T-helper 2 cell treated with Interferon-gamma antibody and Interleukin-4, amounts not matched to agents 5 μg/mL and 100 μg/mL, for 36 hours (primary cell): ENCODE data around the gene ZBTB24.
"Not testable (repeated sequence)": the region's sequence is repeated elsewhere in the genome, so short reads cannot be mapped to it uniquely, and the experiment has no call there.

Experiments
- DNase-seq: peaks from one replicate; pipeline ENCODE4 v3.0.0; 2021; ENCODE audit warnings: low spot score
- H3K27ac Mint-ChIP-seq: one replicate; pipeline ENCODE4 v1.8.0; 2021; ENCODE audit warnings: mild to moderate bottlenecking, mixed read lengths
- H3K27me3 Mint-ChIP-seq: one replicate; pipeline ENCODE4 v1.8.0; 2021; ENCODE audit warnings: low read depth, mixed read lengths
- H3K36me3 Mint-ChIP-seq: one replicate; pipeline ENCODE4 v1.8.0; 2021; ENCODE audit warnings: low read depth, mixed read lengths
- H3K4me1 Mint-ChIP-seq: one replicate; pipeline ENCODE4 v1.8.0; 2021; ENCODE audit warnings: low read depth, mixed read lengths
- H3K4me3 Mint-ChIP-seq: one replicate; pipeline ENCODE4 v1.8.0; 2022; ENCODE audit warnings: mild to moderate bottlenecking, moderate library complexity, mixed read lengths
- H3K9me3 Mint-ChIP-seq: one replicate; pipeline ENCODE4 v1.8.0; 2021; ENCODE audit warnings: mixed read lengths

The ZBTB24 gene

GRCh38 chr6:109472132-109472995, 10.7 kb downstream of the ZBTB24 start:
- H3K4me3 Mint-ChIP-seq = peak overlapping the region; percentile 31
- H3K4me1 Mint-ChIP-seq = peaks cover 67% of the 10 kb centered on the region
- peak overlapping the region; percentile 77 for H3K27ac Mint-ChIP-seq
- H3K27me3 Mint-ChIP-seq = no peaks in the 10 kb centered on the region
- DNase-seq = no peak
- H3K9me3 Mint-ChIP-seq = no peaks in the 10 kb centered on the region
- H3K36me3 Mint-ChIP-seq = peaks cover 88% of the 10 kb centered on the region

GRCh38 chr6:109471105-109471810, 11.8 kb downstream of the ZBTB24 start:
- H3K36me3 Mint-ChIP-seq = peaks cover 91% of the 10 kb centered on the region
- no peaks in the 10 kb centered on the region for H3K27me3 Mint-ChIP-seq

GRCh38 chr6:109469591-109470189, 13.3 kb downstream of the ZBTB24 start:
- Mint-ChIP-seq H3K9me3 (no peaks in the 10 kb centered on the region), H3K27me3 (no peaks in the 10 kb centered on the region), H3K4me3 (no peak overlapping the region), H3K27ac (peak overlapping the region; percentile 43), H3K36me3 (peaks cover 92% of the 10 kb centered on the region), H3K4me1 (peaks cover 60% of the 10 kb centered on the region)
- no peak for DNase-seq

More at GRCh38 chr6:109471105-109471810, 11.8 kb downstream of the ZBTB24 start:
- no peak for DNase-seq
- peaks cover 64% of the 10 kb centered on the region for H3K4me1 Mint-ChIP-seq
- no peak overlapping the region for H3K4me3 Mint-ChIP-seq
- peak overlapping the region; percentile 58 for H3K27ac Mint-ChIP-seq
- no peaks in the 10 kb centered on the region for H3K9me3 Mint-ChIP-seq

GRCh38 chr6:109467696-109468095, 15.3 kb downstream of the ZBTB24 start:
- peaks cover 89% of the 10 kb centered on the region for H3K36me3 Mint-ChIP-seq
- no peaks in the 10 kb centered on the region for H3K9me3 Mint-ChIP-seq
- DNase-seq = no peak
- H3K27ac Mint-ChIP-seq = peak overlapping the region; percentile 59
- H3K4me3 Mint-ChIP-seq = no peak overlapping the region
- no peaks in the 10 kb centered on the region for H3K27me3 Mint-ChIP-seq
- peaks cover 59% of the 10 kb centered on the region for H3K4me1 Mint-ChIP-seq

GRCh38 chr6:109466212-109466923, 16.7 kb downstream of the ZBTB24 start:
- no peak for DNase-seq
- H3K4me1 Mint-ChIP-seq = peaks cover 55% of the 10 kb centered on the region
- no peaks in the 10 kb centered on the region for H3K9me3 Mint-ChIP-seq
- no peak overlapping the region for H3K4me3 Mint-ChIP-seq
- no peak overlapping the region for H3K27ac Mint-ChIP-seq
- H3K27me3 Mint-ChIP-seq = no peaks in the 10 kb centered on the region
- H3K36me3 Mint-ChIP-seq = peaks cover 87% of the 10 kb centered on the region

- Mint-ChIP-seq H3K36me3 (peaks cover 87% of the 10 kb centered on the region), H3K4me1 (peaks cover 54% of the 10 kb centered on the region)
Measured at GRCh38 chr6:109465772-109466171, 17.2 kb downstream of the ZBTB24 start.

GRCh38 chr6:109461733-109462526, 21.1 kb downstream of the ZBTB24 start:
- Mint-ChIP-seq H3K36me3 (peaks cover 57% of the 10 kb centered on the region), H3K27me3 (no peaks in the 10 kb centered on the region), H3K4me3 (no peak overlapping the region), H3K4me1 (peaks cover 58% of the 10 kb centered on the region), H3K27ac (peak overlapping the region; percentile 21), H3K9me3 (peaks cover 4% of the 10 kb centered on the region)
- no peak for DNase-seq

More at GRCh38 chr6:109465772-109466171, 17.2 kb downstream of the ZBTB24 start:
- H3K9me3 Mint-ChIP-seq = peaks cover 4% of the 10 kb centered on the region
- H3K27ac Mint-ChIP-seq = no peak overlapping the region
- no peak overlapping the region for H3K4me3 Mint-ChIP-seq
- no peaks in the 10 kb centered on the region for H3K27me3 Mint-ChIP-seq
- DNase-seq = no peak

- H3K27me3 Mint-ChIP-seq, H3K4me3 Mint-ChIP-seq, H3K9me3 Mint-ChIP-seq, H3K27ac Mint-ChIP-seq, DNase-seq: not testable (repeated sequence)
- peaks cover 51% of the 10 kb centered on the region for H3K36me3 Mint-ChIP-seq
- H3K4me1 Mint-ChIP-seq = peaks cover 61% of the 10 kb centered on the region
Measured at GRCh38 chr6:109461205-109461604, 21.8 kb downstream of the ZBTB24 start.

- Mint-ChIP-seq H3K9me3 (peaks cover 4% of the 10 kb centered on the region), H3K36me3 (peaks cover 42% of the 10 kb centered on the region), H3K27me3 (no peaks in the 10 kb centered on the region), H3K27ac (peak overlapping the region; percentile 69), H3K4me3 (no peak overlapping the region), H3K4me1 (peaks cover 55% of the 10 kb centered on the region)
- no peak for DNase-seq
Measured at GRCh38 chr6:109460161-109460829, 22.7 kb downstream of the ZBTB24 start.

GRCh38 chr6:109458774-109459531, 24.1 kb downstream of the ZBTB24 start:
- peak; percentile 70 for DNase-seq
- peak overlapping the region; percentile 54 for H3K4me3 Mint-ChIP-seq
- H3K27ac Mint-ChIP-seq = peak overlapping the region; percentile 96
- peaks cover 4% of the 10 kb centered on the region for H3K9me3 Mint-ChIP-seq
- H3K4me1 Mint-ChIP-seq = peaks cover 52% of the 10 kb centered on the region
- H3K36me3 Mint-ChIP-seq = peaks cover 33% of the 10 kb centered on the region
- no peaks in the 10 kb centered on the region for H3K27me3 Mint-ChIP-seq

- Mint-ChIP-seq H3K9me3 (peaks cover 4% of the 10 kb centered on the region), H3K4me3 (peak overlapping the region; percentile 35), H3K27me3 (no peaks in the 10 kb centered on the region), H3K4me1 (peaks cover 56% of the 10 kb centered on the region), H3K27ac (peak overlapping the region; percentile 34), H3K36me3 (peaks cover 28% of the 10 kb centered on the region)
- no peak for DNase-seq
Measured at GRCh38 chr6:109457562-109457996, 25.4 kb downstream of the ZBTB24 start.
